Peyer's patch (tissue), 4 donors: ENCODE results near the gene HECTD4. TPM values are rescaled to one million over a fixed set of nuclear protein-coding genes. Genes with fewer than 3 reads are reported as not detected.
"Not testable (repeated sequence)": the region's sequence is repeated elsewhere in the genome, so short reads cannot be mapped to it uniquely, and the experiment has no call there.

Experiments used
- DNase-seq, 3 donors: peaks; one replicate each; pipeline ENCODE4 v3.0.0-alpha.2; 2017 to 2019
- H3K27ac ChIP-seq, 4 donors: fragments of 200-600 bp; sonication (generic); one replicate each; pipeline ENCODE4 v1.5.1; 2016 to 2019
- H3K27me3 ChIP-seq, 2 donors: fragments of 200-600 bp; sonication (generic); one replicate each; pipeline ENCODE4 v1.5.1; 2019
- H3K36me3 ChIP-seq, 3 donors: fragments of 200-600 bp; sonication (generic); one replicate each; pipeline ENCODE4 v1.5.1; 2016 to 2019
- H3K4me1 ChIP-seq, 4 donors: fragments of 200-600 bp; sonication (generic); one replicate each; pipeline ENCODE4 v1.5.1; 2016 to 2019
- H3K4me3 ChIP-seq, 4 donors: fragments of 200-600 bp; sonication (generic); 1 replicate in 3 of 4; 2 replicates in 1 of 4; pipeline ENCODE4 v1.5.1; 2016 to 2019; ENCODE audit warnings: mild to moderate bottlenecking in 1 of 4
- H3K9me3 ChIP-seq, 4 donors: fragments of 200-600 bp; sonication (generic); one replicate each; pipeline ENCODE4 v1.5.1; 2016 to 2019; ENCODE audit warnings: mild to moderate bottlenecking in 1 of 4
- POLR2A ChIP-seq, 2 donors: fragments of 450-650 bp; IDR thresholded peaks; one replicate each; pipeline ENCODE4 v1.5.1; 2017; ENCODE audit warnings: antibody characterized with exemption in 2 of 2, mild to moderate bottlenecking in 2 of 2, moderate library complexity in 2 of 2
- total RNA-seq, 4 donors: library from RNA; depleted of rRNA; stranded (reverse); fragments of >200 nt; gene quantifications; one replicate each; pipeline ENCODE4 v1.1.0, GENCODE V29; 2016
- TF ChIP-seq, protein P1 (sequence below), 6 experiments: fragments of 450-650 bp in 4 of 6; fragments of 200-600 bp in 2 of 6; sonication (generic) in 1 of 6; IDR thresholded peaks; one replicate each; pipeline ENCODE4 v1.5.1; 2017 to 2019; ENCODE audit warnings: antibody characterized with exemption in 6 of 6, mild to moderate bottlenecking in 3 of 6, moderate library complexity in 1 of 6

Gene HECTD4
- total RNA-seq, 4 donors from 2014 or later, result 49.9 to 118 (median 87.3) TPM

DNA sequence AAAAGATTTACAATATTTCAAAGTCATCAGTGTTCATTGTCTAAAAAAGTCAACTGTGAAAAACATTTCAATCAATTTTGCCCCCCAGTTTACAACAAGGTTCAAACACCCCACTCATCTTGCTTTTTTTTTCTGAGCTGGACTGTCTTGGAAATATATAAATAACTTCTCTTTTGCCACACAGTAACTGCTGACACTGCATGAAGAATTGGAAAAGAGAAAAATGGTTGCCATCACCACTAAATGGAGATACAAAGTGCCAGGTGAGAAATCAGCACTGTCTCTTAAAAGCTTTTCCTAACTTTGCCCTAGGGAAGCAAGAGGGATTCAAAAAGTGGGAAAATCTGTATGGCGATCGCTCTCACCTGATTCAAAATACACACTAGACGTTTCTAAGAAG lies 155.5 kb downstream of the HECTD4 start:
- no peaks in the 10 kb centered on the region for H3K4me1 ChIP-seq
- H3K4me3 ChIP-seq, result no peak overlapping the region
- H3K27me3 ChIP-seq, result no peaks in the 10 kb centered on the region
- H3K9me3 ChIP-seq, result no peaks in the 10 kb centered on the region
- H3K27ac ChIP-seq, result no peak overlapping the region
- TF ChIP-seq POLR2A (IDR thresholded peaks at IDR 0.05), result no peak
- TF ChIP-seq, protein P1, sequence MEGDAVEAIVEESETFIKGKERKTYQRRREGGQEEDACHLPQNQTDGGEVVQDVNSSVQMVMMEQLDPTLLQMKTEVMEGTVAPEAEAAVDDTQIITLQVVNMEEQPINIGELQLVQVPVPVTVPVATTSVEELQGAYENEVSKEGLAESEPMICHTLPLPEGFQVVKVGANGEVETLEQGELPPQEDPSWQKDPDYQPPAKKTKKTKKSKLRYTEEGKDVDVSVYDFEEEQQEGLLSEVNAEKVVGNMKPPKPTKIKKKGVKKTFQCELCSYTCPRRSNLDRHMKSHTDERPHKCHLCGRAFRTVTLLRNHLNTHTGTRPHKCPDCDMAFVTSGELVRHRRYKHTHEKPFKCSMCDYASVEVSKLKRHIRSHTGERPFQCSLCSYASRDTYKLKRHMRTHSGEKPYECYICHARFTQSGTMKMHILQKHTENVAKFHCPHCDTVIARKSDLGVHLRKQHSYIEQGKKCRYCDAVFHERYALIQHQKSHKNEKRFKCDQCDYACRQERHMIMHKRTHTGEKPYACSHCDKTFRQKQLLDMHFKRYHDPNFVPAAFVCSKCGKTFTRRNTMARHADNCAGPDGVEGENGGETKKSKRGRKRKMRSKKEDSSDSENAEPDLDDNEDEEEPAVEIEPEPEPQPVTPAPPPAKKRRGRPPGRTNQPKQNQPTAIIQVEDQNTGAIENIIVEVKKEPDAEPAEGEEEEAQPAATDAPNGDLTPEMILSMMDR (IDR thresholded peaks at IDR 0.05), result no peak
- DNase-seq, result no peak
- H3K36me3 ChIP-seq, result peaks cover 0 to 86% (median 0%) of the 10 kb centered on the region in 3 donors

DNA sequence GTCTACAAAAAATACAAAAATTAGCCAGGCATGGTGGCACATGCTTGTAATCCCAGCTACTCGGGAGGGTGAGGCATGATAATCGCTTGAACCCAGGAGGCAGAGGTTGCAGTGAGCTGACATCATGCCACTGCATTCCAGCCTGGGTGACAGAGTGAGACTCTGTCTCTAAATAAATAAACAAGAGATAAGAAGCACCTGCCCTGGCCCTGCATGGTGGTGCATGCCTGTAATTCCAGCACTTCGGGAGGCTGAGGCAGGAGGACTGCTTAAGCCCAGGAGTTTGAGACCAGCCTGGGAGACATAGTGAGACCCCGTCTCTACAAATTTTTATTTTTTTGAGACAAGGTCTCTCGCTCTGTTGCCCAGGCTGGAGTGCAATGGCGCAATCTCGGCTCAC lies 161.6 kb downstream of the HECTD4 start:
- not testable (repeated sequence) for DNase-seq, H3K27me3 ChIP-seq
- H3K36me3 ChIP-seq, result peaks cover 0 to 62% (median 0%) of the 10 kb centered on the region in 3 donors

DNA sequence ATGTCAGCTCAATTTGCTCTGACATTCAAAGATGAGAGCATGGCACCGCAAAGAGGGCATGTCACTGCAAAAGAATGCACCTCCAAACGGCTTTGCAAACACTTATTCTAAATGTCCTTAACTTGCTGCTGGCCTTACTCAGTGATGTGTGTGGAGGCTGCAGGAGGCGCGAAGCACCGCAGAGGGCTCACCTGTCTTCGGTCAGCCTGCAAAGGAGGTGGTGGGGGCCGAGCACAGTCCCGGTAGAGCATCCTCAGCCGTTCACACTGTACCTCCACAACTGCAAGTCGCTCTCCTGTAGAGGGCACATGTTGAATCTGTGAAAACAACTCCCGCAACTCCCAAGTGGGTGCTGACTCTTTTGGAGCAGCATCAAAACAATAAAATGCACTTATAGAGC lies 163.0 kb downstream of the HECTD4 start:
- Histone ChIP-seq H3K36me3 (peaks cover 0 to 66% (median 0%) of the 10 kb centered on the region in 3 donors), H3K4me1 (no peaks in the 10 kb centered on the region), H3K9me3 (no peaks in the 10 kb centered on the region), H3K27me3 (no peaks in the 10 kb centered on the region), H3K4me3 (no peak overlapping the region), H3K27ac (no peak overlapping the region)
- DNase-seq, result no peak
- no peak for TF ChIP-seq POLR2A (IDR thresholded peaks at IDR 0.05)
- TF ChIP-seq, protein P1 (IDR thresholded peaks at IDR 0.05), result no peak

More for the DNA sequence above, 161.6 kb downstream of the HECTD4 start:
- H3K4me3 ChIP-seq, H3K4me1 ChIP-seq, H3K27ac ChIP-seq, H3K9me3 ChIP-seq: not testable (repeated sequence)

DNA sequence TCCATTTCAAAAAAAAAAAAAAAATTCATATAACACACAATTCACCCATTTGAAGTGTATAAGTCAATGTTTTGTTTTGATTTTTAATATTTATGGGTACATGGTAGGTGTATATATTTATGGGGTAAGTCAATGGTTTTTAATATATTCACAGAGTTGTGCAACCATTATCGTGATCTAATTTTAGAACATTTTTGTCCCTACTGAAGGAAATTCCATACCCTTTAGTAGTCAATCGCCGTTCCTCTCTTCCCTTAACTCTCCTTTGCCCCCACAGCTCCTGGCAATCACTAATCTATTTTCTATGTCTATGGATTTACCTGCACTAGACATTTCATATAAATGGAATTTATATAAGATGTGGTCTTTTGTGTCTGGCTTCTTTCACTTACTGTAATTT lies 164.1 kb downstream of the HECTD4 start:
- DNase-seq, result no peak
- Histone ChIP-seq H3K36me3 (peaks cover 0 to 73% (median 0%) of the 10 kb centered on the region in 3 donors), H3K27ac (no peak overlapping the region), H3K4me3 (no peak overlapping the region), H3K9me3 (no peaks in the 10 kb centered on the region), H3K27me3 (no peaks in the 10 kb centered on the region), H3K4me1 (no peaks in the 10 kb centered on the region)
- no peak for TF ChIP-seq POLR2A (IDR thresholded peaks at IDR 0.05)
- TF ChIP-seq, protein P1 (IDR thresholded peaks at IDR 0.05), result no peak

DNA sequence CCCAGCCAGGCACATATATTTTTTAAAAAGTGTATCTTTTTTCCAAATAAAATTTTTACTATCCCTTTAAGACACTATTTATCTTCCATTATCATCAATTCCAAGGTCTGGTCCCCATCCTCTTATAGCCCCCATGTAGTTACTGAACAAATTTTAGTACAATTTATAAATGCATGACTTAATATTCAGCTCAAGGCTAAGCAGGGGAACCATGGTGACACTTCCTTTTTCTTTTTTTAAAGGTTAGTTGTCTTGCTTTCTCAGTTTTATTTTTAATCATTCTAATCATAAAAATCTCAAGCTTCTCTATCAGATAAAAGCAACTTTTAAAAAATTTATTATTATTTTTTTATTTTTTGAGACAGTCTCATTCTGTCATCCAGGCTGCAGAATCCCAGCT lies 164.6 kb downstream of the HECTD4 start:
- Histone ChIP-seq H3K9me3 (no peaks in the 10 kb centered on the region), H3K27me3 (no peaks in the 10 kb centered on the region), H3K4me3 (no peak overlapping the region), H3K36me3 (peaks cover 0 to 73% (median 0%) of the 10 kb centered on the region in 3 donors), H3K4me1 (no peaks in the 10 kb centered on the region), H3K27ac (no peak overlapping the region)
- TF ChIP-seq POLR2A (IDR thresholded peaks at IDR 0.05), result no peak
- TF ChIP-seq, protein P1 (IDR thresholded peaks at IDR 0.05), result no peak
- DNase-seq, result no peak

DNA sequence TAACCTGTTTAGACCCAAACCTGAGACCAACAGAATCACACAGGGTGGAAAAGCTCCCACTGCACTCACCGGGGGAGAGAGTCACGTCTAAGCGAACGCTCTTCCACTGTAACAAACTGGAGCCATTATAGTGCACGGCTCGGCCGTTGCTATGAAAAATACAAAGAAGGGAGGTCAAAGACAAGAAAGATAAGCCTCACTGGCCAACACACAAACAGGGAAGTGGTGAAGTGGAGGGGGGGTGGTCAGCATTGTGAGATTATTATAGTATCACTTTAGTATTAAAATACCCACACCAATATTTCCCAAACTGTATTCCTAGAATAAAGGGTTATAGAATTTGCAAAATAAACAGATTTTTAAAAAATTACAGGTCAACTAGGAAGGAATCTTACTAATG lies 166.0 kb downstream of the HECTD4 start:
- Histone ChIP-seq H3K27ac (no peak overlapping the region), H3K36me3 (peaks cover 0 to 80% (median 4%) of the 10 kb centered on the region in 3 donors), H3K9me3 (no peaks in the 10 kb centered on the region), H3K4me1 (no peaks in the 10 kb centered on the region), H3K27me3 (no peaks in the 10 kb centered on the region), H3K4me3 (no peak overlapping the region)
- no peak for TF ChIP-seq POLR2A (IDR thresholded peaks at IDR 0.05)
- no peak for DNase-seq

DNA sequence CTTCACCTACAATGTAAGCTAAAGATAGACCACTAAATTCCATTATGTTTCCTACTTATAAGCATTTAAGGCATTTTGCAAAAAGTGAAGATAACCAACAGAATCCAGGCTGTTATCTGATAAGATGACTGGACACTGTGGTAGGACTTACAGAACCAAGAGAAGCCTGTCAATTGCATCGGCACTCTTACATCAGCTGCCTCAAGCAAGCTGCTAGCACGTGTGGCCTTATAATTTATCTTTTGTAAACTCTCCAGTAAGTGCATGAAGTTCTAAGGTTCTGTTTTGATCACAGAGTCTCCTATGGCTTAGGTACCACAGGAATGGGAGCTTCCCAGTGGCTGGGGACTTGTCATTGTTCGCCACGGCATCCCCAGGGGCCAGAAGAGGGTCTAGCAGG lies 168.2 kb downstream of the HECTD4 start:
- peaks cover 0 to 98% (median 4%) of the 10 kb centered on the region in 3 donors for H3K36me3 ChIP-seq
- DNase-seq, result no peak
- H3K27me3 ChIP-seq, result no peaks in the 10 kb centered on the region
- no peaks in the 10 kb centered on the region for H3K9me3 ChIP-seq
- H3K4me1 ChIP-seq, result no peaks in the 10 kb centered on the region
- TF ChIP-seq POLR2A (IDR thresholded peaks at IDR 0.05), result no peak
- TF ChIP-seq, protein P1 (IDR thresholded peaks at IDR 0.05), result no peak
- no peak overlapping the region for H3K4me3 ChIP-seq
- H3K27ac ChIP-seq, result no peak overlapping the region
